Progenitor cell of endocrine pancreas (in vitro differentiated cells): ENCODE data around the gene ZFYVE27. TPM values are rescaled to one million over a fixed set of nuclear protein-coding genes. Genes with fewer than 3 reads are reported as not detected.

Experiments used
- DNase-seq: peaks from one replicate; pipeline ENCODE4 v3.0.0; 2021; ENCODE audit warnings: low spot score; ENCODE audit not compliant: unreplicated experiment
- H3K27ac Mint-ChIP-seq: 2 replicates; pipeline ENCODE4 v1.8.0; 2021; ENCODE audit warnings: mild to moderate bottlenecking, moderate library complexity, mixed read lengths
- H3K27me3 Mint-ChIP-seq: 2 replicates; pipeline ENCODE4 v1.8.0; 2021; ENCODE audit warnings: mixed read lengths
- H3K36me3 Mint-ChIP-seq: 2 replicates; pipeline ENCODE4 v1.8.0; 2022; ENCODE audit warnings: mixed read lengths; ENCODE audit not compliant: insufficient read depth
- H3K4me1 Mint-ChIP-seq: 2 replicates; pipeline ENCODE4 v1.8.0; 2021; ENCODE audit warnings: low read depth, mixed read lengths
- H3K4me3 Mint-ChIP-seq: 2 replicates; pipeline ENCODE4 v1.8.0; 2021; ENCODE audit warnings: low read depth, mild to moderate bottlenecking, moderate library complexity, mixed read lengths
- H3K9me3 Mint-ChIP-seq: 2 replicates; pipeline ENCODE4 v1.8.0; 2021; ENCODE audit warnings: low read depth, mixed read lengths
- CTCF ChIP-seq: fragments of 200-600 bp; sonication (generic); IDR thresholded peaks from one replicate; pipeline ENCODE4 v1.5.0; 2021; ENCODE audit warnings: antibody characterized with exemption, mild to moderate bottlenecking; ENCODE audit not compliant: unreplicated experiment
- total RNA-seq: library from RNA; stranded (reverse); gene quantifications from 2 replicates; pipeline ENCODE4 v1.2.1, GENCODE V29; 2021

ZFYVE27 gene
- total RNA-seq, 1 donor from 2014 or later: 43.4 TPM

- Mint-ChIP-seq H3K36me3 (peaks cover 4% of the 10 kb centered on the region), H3K4me3 (no peak overlapping the region), H3K4me1 (peaks cover 13% of the 10 kb centered on the region), H3K27ac (no peak overlapping the region), H3K27me3 (peaks cover 5% of the 10 kb centered on the region), H3K9me3 (peaks cover 8% of the 10 kb centered on the region)
- TF ChIP-seq CTCF: peak; percentile 33
- DNase-seq: no peak
These were observed 59.0 kb downstream of the ZFYVE27 start for GRCh38 chr10:97795886-97796285.

- no peak for TF ChIP-seq CTCF
- no peak overlapping the region for H3K27ac Mint-ChIP-seq
- DNase-seq: no peak
- H3K27me3 Mint-ChIP-seq: peaks cover 8% of the 10 kb centered on the region
- H3K4me1 Mint-ChIP-seq: peaks cover 7% of the 10 kb centered on the region
- H3K9me3 Mint-ChIP-seq: peaks cover 8% of the 10 kb centered on the region
- no peak overlapping the region for H3K4me3 Mint-ChIP-seq
- H3K36me3 Mint-ChIP-seq: peaks cover 4% of the 10 kb centered on the region
These were observed 59.7 kb downstream of the ZFYVE27 start for GRCh38 chr10:97796651-97797050.

- H3K27ac Mint-ChIP-seq: no peak overlapping the region
- peaks cover 4% of the 10 kb centered on the region for H3K36me3 Mint-ChIP-seq
- no peaks in the 10 kb centered on the region for H3K4me1 Mint-ChIP-seq
- no peak for DNase-seq
- TF ChIP-seq CTCF: no peak
- no peak overlapping the region for H3K4me3 Mint-ChIP-seq
- H3K27me3 Mint-ChIP-seq: peaks cover 12% of the 10 kb centered on the region
- H3K9me3 Mint-ChIP-seq: peaks cover 8% of the 10 kb centered on the region
These were observed 62.2 kb downstream of the ZFYVE27 start for GRCh38 chr10:97798958-97799610.

- Mint-ChIP-seq H3K27ac (no peak overlapping the region), H3K27me3 (peaks cover 12% of the 10 kb centered on the region), H3K4me1 (no peaks in the 10 kb centered on the region), H3K4me3 (no peak overlapping the region), H3K9me3 (peaks cover 8% of the 10 kb centered on the region), H3K36me3 (peaks cover 4% of the 10 kb centered on the region)
- no peak for DNase-seq
- TF ChIP-seq CTCF: no peak
These were observed 63.5 kb downstream of the ZFYVE27 start for GRCh38 chr10:97800474-97800873.

GRCh38 chr10:97801422-97801821 is 64.5 kb downstream of the ZFYVE27 start:
- Mint-ChIP-seq H3K27me3 (peaks cover 12% of the 10 kb centered on the region), H3K27ac (no peak overlapping the region), H3K4me1 (no peaks in the 10 kb centered on the region), H3K9me3 (peaks cover 8% of the 10 kb centered on the region), H3K36me3 (peaks cover 4% of the 10 kb centered on the region), H3K4me3 (no peak overlapping the region)
- no peak for DNase-seq
- TF ChIP-seq CTCF: no peak
